Measurements from ENCODE around the gene AHCYL2.

- TF ChIP-seq, protein P1, sequence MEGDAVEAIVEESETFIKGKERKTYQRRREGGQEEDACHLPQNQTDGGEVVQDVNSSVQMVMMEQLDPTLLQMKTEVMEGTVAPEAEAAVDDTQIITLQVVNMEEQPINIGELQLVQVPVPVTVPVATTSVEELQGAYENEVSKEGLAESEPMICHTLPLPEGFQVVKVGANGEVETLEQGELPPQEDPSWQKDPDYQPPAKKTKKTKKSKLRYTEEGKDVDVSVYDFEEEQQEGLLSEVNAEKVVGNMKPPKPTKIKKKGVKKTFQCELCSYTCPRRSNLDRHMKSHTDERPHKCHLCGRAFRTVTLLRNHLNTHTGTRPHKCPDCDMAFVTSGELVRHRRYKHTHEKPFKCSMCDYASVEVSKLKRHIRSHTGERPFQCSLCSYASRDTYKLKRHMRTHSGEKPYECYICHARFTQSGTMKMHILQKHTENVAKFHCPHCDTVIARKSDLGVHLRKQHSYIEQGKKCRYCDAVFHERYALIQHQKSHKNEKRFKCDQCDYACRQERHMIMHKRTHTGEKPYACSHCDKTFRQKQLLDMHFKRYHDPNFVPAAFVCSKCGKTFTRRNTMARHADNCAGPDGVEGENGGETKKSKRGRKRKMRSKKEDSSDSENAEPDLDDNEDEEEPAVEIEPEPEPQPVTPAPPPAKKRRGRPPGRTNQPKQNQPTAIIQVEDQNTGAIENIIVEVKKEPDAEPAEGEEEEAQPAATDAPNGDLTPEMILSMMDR (IDR thresholded peaks at IDR 0.05; ENCODE audit: extremely low read depth in 1 of 2, insufficient read depth in 1 of 2, low read depth in 1 of 2, low read length in 2 of 2): no peak
- TF ChIP-seq POLR2A (IDR thresholded peaks at IDR 0.05; ENCODE audit: low read depth, low read length) (no peak), FOS (IDR thresholded peaks at IDR 0.05; ENCODE audit: borderline replicate concordance, insufficient read depth, low read length) (no peak), MYC (IDR thresholded peaks at IDR 0.05; ENCODE audit: low read depth, low read length) (no peak)
- TF ChIP-seq, protein P2, sequence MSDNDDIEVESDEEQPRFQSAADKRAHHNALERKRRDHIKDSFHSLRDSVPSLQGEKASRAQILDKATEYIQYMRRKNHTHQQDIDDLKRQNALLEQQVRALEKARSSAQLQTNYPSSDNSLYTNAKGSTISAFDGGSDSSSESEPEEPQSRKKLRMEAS (IDR thresholded peaks at IDR 0.05; ENCODE audit: insufficient read depth, insufficient read length): no peak
These were observed 136.9 kb downstream of the AHCYL2 start for GRCh38 chr7:129361771-129362170.
